Measurements from ENCODE around the gene FRMPD4.
"Not testable (repeated sequence)": the region's sequence is repeated elsewhere in the genome, so short reads cannot be mapped to it uniquely, and the experiment has no call there.

The FRMPD4 gene

DNA sequence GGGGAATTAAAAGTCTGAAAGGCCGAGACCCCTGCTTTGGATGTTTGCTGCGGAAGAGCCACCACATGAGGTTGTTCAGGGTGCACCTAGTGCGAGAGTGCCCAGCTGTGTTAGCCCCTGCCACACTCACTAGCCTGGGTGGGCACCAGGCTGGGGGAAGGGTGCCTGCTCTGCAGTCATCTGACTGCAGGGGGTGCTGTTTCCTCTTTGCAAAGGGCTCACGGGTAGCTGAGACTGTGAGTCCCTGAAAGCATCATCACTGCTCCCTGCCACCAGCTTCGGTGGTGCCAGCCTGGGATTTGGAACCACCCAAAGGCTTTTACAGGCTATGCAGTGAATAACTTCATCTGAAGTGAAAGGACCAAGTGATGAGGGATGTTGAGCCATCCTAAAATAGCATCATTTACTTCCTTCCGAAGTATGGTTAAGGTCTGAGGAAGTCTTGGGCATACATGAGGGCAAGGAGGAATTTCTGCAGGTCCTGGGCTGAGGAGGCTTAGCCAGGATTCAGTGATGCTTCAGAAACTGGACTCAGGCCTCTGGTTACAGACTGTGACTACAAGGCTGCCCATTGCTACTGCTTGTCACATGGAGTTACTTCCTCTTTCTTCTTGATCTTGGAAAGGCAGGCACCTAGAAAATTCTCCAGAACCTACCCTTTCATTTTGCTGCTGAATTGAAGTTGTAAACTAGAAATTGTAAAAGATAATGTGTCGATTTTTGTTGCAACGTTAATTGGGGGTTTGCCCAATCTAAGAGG, 359.7 kb downstream of the FRMPD4 start:
- TF ChIP-seq, protein P1, sequence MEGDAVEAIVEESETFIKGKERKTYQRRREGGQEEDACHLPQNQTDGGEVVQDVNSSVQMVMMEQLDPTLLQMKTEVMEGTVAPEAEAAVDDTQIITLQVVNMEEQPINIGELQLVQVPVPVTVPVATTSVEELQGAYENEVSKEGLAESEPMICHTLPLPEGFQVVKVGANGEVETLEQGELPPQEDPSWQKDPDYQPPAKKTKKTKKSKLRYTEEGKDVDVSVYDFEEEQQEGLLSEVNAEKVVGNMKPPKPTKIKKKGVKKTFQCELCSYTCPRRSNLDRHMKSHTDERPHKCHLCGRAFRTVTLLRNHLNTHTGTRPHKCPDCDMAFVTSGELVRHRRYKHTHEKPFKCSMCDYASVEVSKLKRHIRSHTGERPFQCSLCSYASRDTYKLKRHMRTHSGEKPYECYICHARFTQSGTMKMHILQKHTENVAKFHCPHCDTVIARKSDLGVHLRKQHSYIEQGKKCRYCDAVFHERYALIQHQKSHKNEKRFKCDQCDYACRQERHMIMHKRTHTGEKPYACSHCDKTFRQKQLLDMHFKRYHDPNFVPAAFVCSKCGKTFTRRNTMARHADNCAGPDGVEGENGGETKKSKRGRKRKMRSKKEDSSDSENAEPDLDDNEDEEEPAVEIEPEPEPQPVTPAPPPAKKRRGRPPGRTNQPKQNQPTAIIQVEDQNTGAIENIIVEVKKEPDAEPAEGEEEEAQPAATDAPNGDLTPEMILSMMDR (IDR thresholded peaks at IDR 0.05; ENCODE audit: borderline replicate concordance, insufficient read depth, low read depth, low read length) = peak; percentile 78
- no peak overlapping the region for H3K4me3 ChIP-seq (ENCODE audit: low read depth, low read length)

DNA sequence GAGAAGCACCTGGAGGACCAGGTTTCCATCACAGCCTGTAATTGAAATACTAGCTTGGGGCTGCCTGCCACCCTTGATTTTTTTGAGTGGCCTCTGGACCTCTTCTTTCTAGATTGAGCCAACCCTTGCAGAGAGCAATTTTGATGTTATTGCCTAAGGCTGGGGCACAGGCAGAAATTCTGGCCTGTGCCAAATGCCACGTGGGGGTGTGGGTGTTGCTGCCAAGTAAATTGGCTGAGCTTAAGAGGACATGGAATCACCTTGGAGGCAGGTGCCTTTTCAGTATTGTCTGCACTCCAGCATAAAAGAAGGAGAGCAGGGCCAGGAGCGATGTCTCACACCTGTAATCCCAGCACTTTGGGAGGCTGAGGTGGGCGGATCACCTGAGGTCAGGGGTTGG, 366.9 kb downstream of the FRMPD4 start:
- TF ChIP-seq, protein P1 (IDR thresholded peaks at IDR 0.05; ENCODE audit: borderline replicate concordance, insufficient read depth, low read depth, low read length) = no peak

DNA sequence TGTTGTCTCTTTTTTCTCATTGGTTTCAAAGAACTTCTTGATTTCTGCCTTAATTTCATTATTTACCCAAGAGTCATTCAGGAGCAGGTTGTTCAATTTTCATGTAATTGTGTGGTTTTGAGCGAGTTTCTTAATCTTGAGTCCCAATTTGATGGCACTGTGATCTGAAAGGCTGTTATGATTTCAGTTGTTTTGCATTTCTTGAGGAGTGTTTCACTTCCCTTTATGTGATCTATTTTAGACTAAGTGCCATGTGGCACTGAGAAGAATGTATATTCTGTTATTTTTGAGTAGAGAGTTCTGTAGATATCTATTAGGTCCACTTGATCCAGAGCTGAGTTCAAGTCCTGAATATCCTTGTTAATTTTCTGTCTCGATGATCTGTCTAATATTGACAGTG, 377.1 kb downstream of the FRMPD4 start:
- H3K4me3 ChIP-seq (ENCODE audit: low read depth, low read length) = not testable (repeated sequence)

More for the DNA sequence above, 366.9 kb downstream of the FRMPD4 start:
- no peak overlapping the region for H3K4me3 ChIP-seq (ENCODE audit: low read depth, low read length)

DNA sequence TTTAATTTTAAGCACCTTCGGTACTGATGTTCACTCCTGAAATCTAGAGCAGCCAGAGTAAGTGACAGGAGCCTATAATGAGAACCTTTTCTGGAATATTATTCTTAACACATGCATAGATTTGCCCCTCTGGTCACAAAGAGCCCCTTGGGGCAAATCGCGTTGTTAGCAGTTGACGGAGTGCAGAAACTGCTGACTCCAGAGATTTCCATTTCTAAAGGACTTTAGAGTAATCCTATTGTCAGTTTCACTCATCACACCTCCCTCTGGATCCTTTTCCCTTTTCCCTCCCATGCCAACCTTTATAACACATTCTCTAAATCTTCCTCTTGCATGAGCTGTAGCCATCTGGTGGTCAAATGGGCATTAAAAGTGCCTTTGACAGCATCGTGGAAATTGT, 388.0 kb downstream of the FRMPD4 start:
- no peak overlapping the region for H3K4me3 ChIP-seq (ENCODE audit: low read depth, low read length)

DNA sequence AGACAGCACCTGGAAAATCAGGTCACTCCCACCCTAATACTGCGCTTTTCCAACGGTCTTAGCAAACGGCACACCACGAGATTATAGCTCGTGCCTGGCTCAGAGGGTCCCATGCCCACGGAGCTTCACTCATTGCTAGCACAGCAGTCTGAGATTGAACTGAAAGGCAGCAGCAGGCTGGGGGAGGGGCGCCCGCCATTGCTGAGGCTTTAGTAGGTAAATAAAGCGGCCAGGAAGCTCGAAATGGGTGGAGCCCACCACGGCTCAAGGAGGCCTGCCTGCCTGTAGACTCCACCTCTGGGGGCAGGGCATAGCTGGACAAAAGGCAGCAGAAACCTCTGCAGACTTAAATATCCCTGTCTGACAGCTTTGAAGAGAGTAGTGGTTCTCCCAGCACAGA, 399.8 kb downstream of the FRMPD4 start:
- not testable (repeated sequence) for H3K4me3 ChIP-seq (ENCODE audit: low read depth, low read length)

More for the DNA sequence above, 388.0 kb downstream of the FRMPD4 start:
- TF ChIP-seq, protein P1 (IDR thresholded peaks at IDR 0.05; ENCODE audit: borderline replicate concordance, insufficient read depth, low read depth, low read length) = no peak

DNA sequence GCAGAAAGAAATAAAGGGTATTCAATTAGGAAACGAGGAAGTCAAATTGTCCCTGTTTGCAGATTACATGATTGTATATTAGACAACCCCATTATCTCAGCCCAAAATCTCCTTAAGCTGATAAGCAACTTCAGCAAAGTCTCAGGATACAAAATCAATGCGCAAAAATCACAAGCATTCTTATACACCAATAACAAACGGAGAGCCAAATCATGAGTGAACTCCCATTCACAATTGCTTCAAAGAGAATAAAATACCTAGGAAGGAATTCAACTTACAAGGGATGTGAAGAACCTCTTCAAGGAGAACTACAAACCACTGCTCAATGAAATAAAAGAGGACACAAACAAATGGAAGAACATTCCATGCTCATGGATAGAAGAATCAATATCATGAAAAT, 404.0 kb downstream of the FRMPD4 start:
- not testable (repeated sequence) for H3K4me3 ChIP-seq (ENCODE audit: low read depth, low read length)

DNA sequence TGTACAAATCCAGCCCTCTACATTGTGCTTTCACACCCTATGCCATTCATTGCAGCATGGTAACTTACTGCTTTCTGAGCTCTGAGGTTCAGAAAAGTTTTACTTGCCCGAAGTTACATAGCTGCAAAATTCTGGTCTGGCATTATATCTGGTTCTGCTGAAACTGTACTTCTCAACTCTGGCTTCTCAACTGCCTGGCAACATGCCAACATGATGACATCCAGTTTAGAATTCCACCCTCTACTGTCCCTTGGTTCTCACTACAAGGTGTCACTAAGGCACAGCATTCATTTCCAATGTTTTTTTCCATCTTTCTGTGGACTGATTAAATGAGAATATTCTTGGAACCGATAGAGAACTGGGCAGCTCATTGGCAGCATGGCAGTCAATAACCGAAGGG, 410.1 kb downstream of the FRMPD4 start:
- H3K4me3 ChIP-seq (ENCODE audit: low read depth, low read length) = no peak overlapping the region
- TF ChIP-seq, protein P1 (IDR thresholded peaks at IDR 0.05; ENCODE audit: borderline replicate concordance, insufficient read depth, low read depth, low read length) = no peak

DNA sequence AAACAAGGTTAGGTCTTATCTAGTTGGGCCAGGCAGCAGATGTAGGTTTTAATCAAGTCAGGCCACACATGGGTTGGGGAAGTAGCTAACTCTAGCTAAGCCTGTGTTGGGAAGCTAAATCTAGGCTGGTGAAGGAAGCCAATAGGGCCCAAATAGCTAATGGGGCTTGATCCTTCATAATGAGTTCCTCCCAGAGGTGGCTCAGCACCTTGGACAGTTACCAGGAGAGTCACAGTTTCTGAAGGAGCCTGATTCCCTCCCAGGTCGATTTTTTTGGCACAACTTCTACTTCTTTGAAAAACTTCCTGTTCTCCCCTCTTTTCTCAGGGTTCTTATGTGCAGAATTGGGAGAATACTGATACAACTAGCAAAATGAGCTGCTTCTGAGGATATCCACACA, 410.5 kb downstream of the FRMPD4 start:
- no peak overlapping the region for H3K4me3 ChIP-seq (ENCODE audit: low read depth, low read length)
- TF ChIP-seq, protein P1 (IDR thresholded peaks at IDR 0.05; ENCODE audit: borderline replicate concordance, insufficient read depth, low read depth, low read length) = no peak

DNA sequence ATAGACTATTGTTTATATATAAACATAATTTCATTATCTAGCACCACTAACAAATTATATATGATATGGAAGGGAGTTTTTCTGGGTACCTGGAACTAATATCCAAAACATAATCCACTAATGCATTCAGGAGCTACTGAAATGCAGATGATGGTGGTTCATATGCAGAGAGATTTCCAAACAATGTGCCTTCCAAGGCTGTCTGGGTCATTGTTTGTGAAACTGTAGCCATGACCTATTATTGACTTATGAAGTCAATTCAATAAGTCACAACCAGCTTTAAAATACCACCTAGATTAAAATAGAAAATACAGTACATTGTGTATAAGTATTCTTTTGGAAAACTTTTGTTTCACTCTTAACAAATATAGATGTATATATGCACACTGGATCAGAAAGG, 415.9 kb downstream of the FRMPD4 start:
- TF ChIP-seq, protein P1 (IDR thresholded peaks at IDR 0.05; ENCODE audit: borderline replicate concordance, insufficient read depth, low read depth, low read length) = no peak
- no peak overlapping the region for H3K4me3 ChIP-seq (ENCODE audit: low read depth, low read length)

All from GM12875 (cell line).